ENCODE results near the gene KIAA1217. TPM values are rescaled to one million over a fixed set of nuclear protein-coding genes. Genes with fewer than 3 reads are reported as not detected.

KIAA1217 gene
- polyA plus RNA-seq, 5 donors = 46.2 to 67.2 (median 55.2) TPM

- no peak for DNase-seq
Observed at GRCh38 chr10:24206926-24207325, 2.0 kb upstream of the KIAA1217 start.

GRCh38 chr10:24207341-24207740 lies 1.6 kb upstream of the KIAA1217 start:
- DNase-seq = no peak

- DNase-seq = peak; percentile 48 to 61
Observed at GRCh38 chr10:24207781-24208611, 942 bp upstream of the KIAA1217 start.

- no peak for DNase-seq
Observed at GRCh38 chr10:24209432-24209771, 464 bp downstream of the KIAA1217 start.

- DNase-seq = no peak
Observed at GRCh38 chr10:24209946-24210491, 1.1 kb downstream of the KIAA1217 start.

- DNase-seq = no peak
Observed at GRCh38 chr10:24210501-24210900, 1.6 kb downstream of the KIAA1217 start.

DNA sequence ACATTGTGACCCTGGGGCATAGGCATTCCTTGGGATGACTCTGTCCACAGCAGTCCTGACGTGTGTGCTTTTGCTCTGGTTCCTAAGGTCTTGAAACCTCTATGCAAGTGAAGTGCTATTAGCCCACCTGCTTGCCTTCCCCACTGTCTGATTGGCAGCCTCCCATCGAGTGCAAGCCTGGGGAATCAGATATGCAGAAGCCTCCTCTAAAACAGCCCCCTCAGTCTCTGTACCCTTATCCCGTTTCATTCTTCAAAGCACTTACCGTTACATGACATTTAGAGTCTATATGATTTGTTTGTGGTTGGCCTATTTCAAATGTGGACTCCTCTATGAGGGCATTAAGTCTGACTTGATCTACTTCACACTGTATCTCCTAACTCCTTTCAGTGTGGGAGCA lies 4.3 kb downstream of the KIAA1217 start:
- no peak for DNase-seq

DNA sequence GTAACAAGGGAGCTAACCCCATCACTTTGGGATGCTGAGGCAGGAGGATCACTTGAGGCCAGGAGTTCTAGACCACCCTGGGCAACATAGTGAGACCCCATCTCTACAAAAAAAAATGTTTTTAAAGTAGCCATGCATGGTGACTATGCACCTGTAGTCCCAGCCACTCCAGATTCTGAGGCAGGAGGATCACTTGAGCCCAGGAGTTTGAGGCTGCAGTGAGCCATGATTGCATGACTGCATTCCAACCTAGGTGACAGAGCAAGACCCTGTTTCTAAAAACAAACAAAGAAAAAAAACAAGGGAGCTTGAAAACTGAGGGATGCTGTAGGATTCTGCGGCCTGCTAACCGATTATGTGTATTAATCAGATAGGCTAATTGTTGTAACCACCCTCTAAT lies 4.9 kb downstream of the KIAA1217 start:
- no peak for DNase-seq

GRCh38 chr10:24214762-24215161 lies 5.8 kb downstream of the KIAA1217 start:
- DNase-seq = no peak

DNA sequence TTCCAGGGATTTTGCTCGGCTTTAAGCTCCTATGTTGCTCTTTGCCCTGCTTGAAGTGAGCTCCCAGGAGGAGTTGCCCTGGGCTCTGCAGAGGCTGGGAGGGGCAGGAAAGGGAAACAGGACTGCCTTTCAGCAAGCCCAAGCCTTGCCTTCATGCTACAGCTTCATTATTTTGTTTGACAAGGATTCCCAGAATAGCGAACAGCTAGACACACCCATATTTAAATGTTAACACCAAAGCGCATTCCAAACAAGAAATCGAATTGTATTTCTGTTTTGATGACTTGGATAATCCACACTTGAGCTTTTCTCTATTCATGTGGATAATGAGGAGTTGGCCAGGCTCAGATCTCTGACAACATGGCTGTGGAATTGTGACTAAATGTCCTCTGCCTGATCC lies 6.3 kb downstream of the KIAA1217 start:
- DNase-seq = no peak

DNA sequence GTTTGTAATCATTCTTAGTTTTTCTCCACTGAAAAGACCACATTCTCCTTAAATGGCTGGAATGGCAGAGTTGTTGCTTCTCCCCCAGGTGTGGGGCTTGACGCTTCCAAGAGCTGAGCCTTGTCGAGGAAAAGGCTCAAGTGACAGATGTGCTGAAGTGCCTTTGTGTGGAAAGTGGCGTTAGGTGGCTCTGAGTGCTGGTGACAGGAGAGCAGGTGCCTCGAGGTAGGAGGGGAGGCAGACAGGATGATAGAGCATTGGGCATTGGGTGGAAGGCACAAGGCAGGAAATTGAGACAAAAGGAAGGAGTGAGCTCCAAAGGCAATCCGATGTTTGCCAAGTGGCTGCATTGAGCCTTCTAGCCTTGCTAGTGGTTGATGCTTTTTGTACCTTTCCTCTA lies 6.7 kb downstream of the KIAA1217 start:
- no peak for DNase-seq

GRCh38 chr10:24219963-24220362 lies 11.0 kb downstream of the KIAA1217 start:
- no peak for DNase-seq

DNA sequence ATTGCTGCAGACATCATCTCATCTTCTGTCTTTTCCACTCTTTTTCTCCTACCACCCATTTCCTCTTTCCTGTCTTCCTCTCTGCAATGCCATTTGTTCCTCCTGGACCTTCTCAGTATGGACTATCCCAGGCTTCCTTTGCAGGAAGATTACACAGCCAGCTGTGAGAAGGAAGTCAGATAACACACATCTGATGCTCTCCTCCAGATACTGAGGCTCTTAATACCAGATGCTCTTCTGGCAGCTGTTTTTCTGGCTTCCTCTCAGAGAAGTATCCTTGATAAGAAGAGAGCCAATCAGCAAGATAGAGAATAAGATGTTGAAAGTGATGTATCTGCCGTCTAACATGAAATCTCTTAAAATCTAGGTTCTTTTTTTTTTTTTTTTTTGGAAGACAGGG lies 14.4 kb downstream of the KIAA1217 start:
- no peak for DNase-seq

DNA sequence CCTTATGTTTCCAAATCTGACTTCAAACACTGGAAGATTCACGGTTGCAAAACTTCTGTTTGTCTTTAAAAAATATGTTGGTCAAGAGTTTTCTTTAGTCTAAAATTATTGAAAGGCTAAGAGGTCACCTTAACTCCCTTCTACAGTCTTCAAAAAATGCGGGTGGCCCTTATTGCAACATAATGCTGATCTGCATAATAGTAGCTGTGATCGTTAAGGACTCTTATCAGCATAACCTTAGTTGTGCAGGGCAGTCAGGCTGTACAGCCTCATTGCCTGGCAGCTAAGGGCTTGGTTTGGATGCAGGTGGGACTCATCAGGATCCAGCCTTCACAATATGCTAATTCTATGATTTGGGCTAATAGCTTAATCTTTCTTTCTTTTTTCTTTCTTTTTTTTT lies 15.0 kb downstream of the KIAA1217 start:
- peak; percentile 69 to 72 for DNase-seq

- DNase-seq = no peak
Observed at GRCh38 chr10:24228642-24229041, 19.7 kb downstream of the KIAA1217 start.

GRCh38 chr10:24229909-24230308 lies 21.0 kb downstream of the KIAA1217 start:
- no peak for DNase-seq

- DNase-seq = no peak
Observed at GRCh38 chr10:24231200-24231599, 22.3 kb downstream of the KIAA1217 start.

GRCh38 chr10:24234784-24235183 lies 25.8 kb downstream of the KIAA1217 start:
- no peak for DNase-seq

DNA sequence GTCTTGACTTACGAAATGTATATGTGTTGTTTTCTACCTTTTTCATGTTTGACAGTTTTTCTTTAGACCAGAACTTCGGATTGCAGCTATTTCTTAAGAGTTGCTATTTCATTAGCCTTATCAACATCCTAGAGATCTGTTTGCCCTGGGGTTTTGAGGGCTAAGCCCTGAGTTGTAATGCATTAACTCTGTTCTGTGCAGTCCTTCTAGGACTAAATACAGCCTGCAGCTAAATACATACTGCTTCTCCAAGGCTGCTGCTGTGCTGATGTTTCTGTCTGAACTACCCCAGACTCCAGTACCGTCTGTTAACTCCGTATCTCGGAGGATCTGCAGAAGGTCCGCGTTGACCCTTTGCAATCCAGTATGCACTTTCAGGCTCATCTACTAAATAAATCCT lies 26.5 kb downstream of the KIAA1217 start:
- DNase-seq = no peak

DNA sequence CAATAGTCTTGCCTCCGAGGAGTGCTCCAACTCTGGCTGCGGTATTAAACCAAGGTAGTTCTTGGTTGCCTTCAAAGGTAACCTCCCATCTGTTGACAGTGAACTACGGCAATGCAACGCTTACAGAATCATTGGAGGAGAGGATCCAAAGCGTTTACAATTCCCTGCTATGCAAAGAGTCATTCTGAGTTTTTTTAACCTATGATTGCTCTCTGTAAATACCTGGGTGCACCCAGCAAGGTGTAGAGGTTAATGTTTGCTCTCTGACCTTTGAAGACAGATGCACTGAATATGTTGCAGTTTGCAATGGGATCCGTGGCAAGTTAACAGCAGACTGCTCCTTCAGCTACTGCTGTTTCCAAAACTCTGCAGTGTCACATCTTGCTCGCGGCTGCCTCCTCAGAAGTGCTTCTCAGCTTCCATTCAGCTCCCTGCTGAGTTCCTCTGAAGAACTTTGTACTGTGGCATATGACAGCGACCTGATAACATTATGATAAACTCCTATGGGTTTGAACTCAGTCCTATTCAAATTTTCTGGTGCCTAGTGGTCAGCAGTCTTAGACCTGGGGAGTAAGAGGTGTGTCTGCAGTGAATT lies 29.0 kb downstream of the KIAA1217 start:
- no peak for DNase-seq

- DNase-seq = peak; percentile 56 to 64
Observed at GRCh38 chr10:24238519-24239247, 29.7 kb downstream of the KIAA1217 start.

DNA sequence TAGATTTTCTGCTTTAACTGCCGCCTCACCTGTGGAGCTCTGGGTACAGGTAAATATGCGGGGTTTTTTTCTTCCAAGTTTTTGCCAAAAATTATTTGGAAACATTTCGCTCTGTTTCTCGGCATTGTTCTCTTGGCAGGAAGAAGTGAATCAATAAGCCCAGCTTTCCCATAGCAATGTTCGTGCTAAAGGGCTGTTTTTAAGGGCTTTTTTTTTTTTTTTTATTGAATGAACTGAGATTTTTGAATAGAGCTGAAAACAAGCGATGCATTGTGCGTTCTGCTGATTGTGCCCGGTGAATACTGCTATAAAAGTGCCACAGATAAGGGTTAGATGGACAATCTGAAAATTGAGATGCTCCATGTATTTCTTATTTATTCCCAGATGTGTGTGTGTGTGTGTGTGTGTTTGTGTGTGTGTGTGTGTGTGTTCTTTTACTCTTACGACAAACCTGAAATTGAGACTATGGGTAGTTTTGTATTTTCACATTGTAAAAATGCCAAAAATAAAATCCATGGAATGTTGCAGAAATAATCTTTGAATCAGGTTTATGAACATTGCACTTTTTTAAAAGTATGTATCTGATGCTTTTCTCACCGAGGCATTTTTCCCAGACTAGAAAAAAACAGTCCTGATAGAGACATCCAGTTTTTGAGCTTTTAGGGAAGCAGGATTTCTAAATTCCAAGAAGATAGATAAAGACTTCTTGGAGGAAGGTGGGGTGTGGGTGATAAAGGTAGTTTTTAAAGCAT lies 30.5 kb downstream of the KIAA1217 start:
- no peak for DNase-seq
